DOHH2 (cell line): ENCODE data around the gene PNPLA2.

Source experiments
- CTCF ChIP-seq: fragments of 200-600 bp; sonication (generic); IDR thresholded peaks from one replicate; pipeline ENCODE4 v1.5.1; 2014; ENCODE audit warnings: antibody characterized with exemption, mild to moderate bottlenecking, low read depth, low read length; ENCODE audit not compliant: poor library complexity, severe bottlenecking
- EZH2phosphoT487 ChIP-seq: fragments of 200-600 bp; sonication (generic); IDR thresholded peaks from 2 replicates; pipeline ENCODE4 v1.6.1; 2017; ENCODE audit warnings: borderline replicate concordance, mild to moderate bottlenecking, antibody characterized with exemption, low read length, moderate library complexity, mixed read lengths

DNA sequence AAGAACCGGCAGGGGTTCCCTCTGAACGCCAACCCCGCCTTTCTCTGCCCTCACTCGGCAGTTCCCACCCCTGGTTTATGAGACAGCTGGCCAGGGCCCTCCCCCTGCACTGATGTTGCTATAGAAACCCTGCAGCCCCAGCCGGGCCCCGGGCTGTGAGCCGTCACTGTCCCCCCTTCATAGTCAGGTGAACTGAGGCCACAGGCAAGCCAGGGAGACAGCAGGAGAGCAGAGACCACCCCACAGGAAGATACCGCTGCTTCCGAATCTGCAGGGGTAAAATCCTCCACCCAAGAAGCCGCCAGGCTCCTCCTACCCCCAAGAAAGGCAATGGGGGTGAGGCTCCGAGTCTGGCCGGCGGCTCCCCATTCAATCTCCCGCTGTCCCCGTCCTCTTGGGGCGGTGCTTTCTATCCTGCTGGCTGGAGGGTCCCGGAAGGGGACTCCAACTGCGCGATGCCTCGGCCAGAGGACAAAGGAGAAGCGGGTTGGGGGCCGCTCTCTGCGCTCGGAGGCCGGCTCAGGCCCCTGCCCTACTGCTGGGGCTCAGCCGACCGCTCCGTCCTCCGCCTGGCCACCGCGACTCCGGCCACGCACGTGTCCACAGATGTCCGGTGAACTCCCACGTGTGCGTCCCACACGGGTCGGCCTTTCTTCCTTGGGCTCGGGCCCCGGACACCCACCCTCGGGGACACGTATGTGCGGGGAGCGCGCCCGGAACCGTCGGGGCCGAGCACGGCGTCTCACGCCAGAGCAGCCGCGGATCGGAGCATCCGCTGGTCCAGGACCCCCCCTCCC is 21.2 kb upstream of the PNPLA2 start:
- TF ChIP-seq CTCF (no peak), EZH2phosphoT487 (no peak)
